SK-N-SH (cell line): ENCODE data around the gene FJX1. TPM values are rescaled to one million over a fixed set of nuclear protein-coding genes. Genes with fewer than 3 reads are reported as not detected.

ENCODE experiments used
- CTCF ChIA-PET: fragments of 300-600, 350-600 bp; formaldehyde crosslinking; extraction: SDS; loops from one replicate; lab custom pipeline; 2021; lab: Yijun Ruan, JAX
- POLR2A ChIA-PET: fragments of 350-600 bp; sonication (Branson Sonifier 250); formaldehyde crosslinking; extraction: SDS; loops from one replicate; lab custom pipeline; 2020; ENCODE audit warnings: antibody characterized with exemption, inconsistent platforms; lab: Yijun Ruan, JAX
- DNase-seq: peaks from one replicate; pipeline ENCODE4 v3.0.0; 2012
- H2AFZ ChIP-seq: fragments of 200-600 bp; sonication (generic); 2 replicates; pipeline ENCODE4 v1.8.1; 2016; ENCODE audit warnings: antibody characterized with exemption, mild to moderate bottlenecking, low read depth
- H3F3A ChIP-seq: fragments of 200-600 bp; sonication (generic); replicated peaks from 2 replicates; pipeline ENCODE3; 2016; ENCODE audit warnings: antibody characterized with exemption, mild to moderate bottlenecking; ENCODE audit not compliant: insufficient read depth
- H3K27ac ChIP-seq, 2 experiments: fragments of 200-500 bp in 1 of 2; fragments of 200-600 bp in 1 of 2; sonication (Bioruptor generic) in 1 of 2; sonication (generic), shearing (Covaris generic) in 1 of 2; 2 replicates each; pipeline versions ENCODE4 v1.5.1 to v1.6.1; 2014 to 2016; ENCODE audit warnings: low read depth in 2 of 2, inconsistent platforms in 1 of 2, low read length in 1 of 2, mild to moderate bottlenecking in 1 of 2, mixed read lengths in 1 of 2
- H3K27me3 ChIP-seq: fragments of 200-600 bp; sonication (generic), shearing (Covaris generic); 2 replicates; pipeline ENCODE4 v1.6.1; 2016; ENCODE audit warnings: mixed run types; ENCODE audit not compliant: insufficient read depth
- H3K36me3 ChIP-seq, 2 experiments: fragments of 200-500 bp in 1 of 2; fragments of 200-600 bp in 1 of 2; sonication (Bioruptor generic) in 1 of 2; sonication (generic) in 1 of 2; replicated peaks in 1 of 2; 2 replicates each; pipeline versions ENCODE3 to v1.5.1; 2014 to 2016; ENCODE audit warnings: low read length in 1 of 2, mild to moderate bottlenecking in 1 of 2; ENCODE audit not compliant: insufficient read depth in 2 of 2, control insufficient read depth in 1 of 2
- H3K4me1 ChIP-seq, 2 experiments: fragments of 200-500 bp in 1 of 2; fragments of 200-600 bp in 1 of 2; sonication (Bioruptor generic) in 1 of 2; sonication (generic), shearing (Covaris generic) in 1 of 2; 2 replicates each; pipeline versions ENCODE4 v1.5.1 to v1.6.1; 2014 to 2016; ENCODE audit warnings: low read depth in 1 of 2, low read length in 1 of 2, mixed run types in 1 of 2; ENCODE audit not compliant: insufficient read depth in 2 of 2, control insufficient read depth in 1 of 2
- H3K4me2 ChIP-seq: fragments of 200-600 bp; sonication (generic), shearing (Covaris generic); 2 replicates; pipeline ENCODE4 v1.6.1; 2017; ENCODE audit warnings: mixed run types
- H3K4me3 ChIP-seq, 2 experiments: fragments of 200-500 bp in 1 of 2; fragments of 200-600 bp in 1 of 2; sonication (Bioruptor generic) in 1 of 2; sonication (generic), shearing (Covaris generic) in 1 of 2; 2 replicates each; pipeline versions ENCODE4 v1.5.1 to v1.8.1; 2014 to 2016; ENCODE audit warnings: low read depth in 2 of 2, inconsistent platforms in 1 of 2, low read length in 1 of 2, mild to moderate bottlenecking in 1 of 2, mixed read lengths in 1 of 2, moderate library complexity in 1 of 2
- H3K79me2 ChIP-seq: fragments of 200-600 bp; sonication (generic); 2 replicates; pipeline ENCODE4 v1.8.1; 2017; ENCODE audit warnings: mild to moderate bottlenecking; ENCODE audit not compliant: insufficient read depth
- H3K9ac ChIP-seq: fragments of 200-600 bp; sonication (generic); 2 replicates; pipeline ENCODE4 v1.6.1; 2017; ENCODE audit warnings: mixed run types
- H3K9me2 ChIP-seq: fragments of 200-600 bp; sonication (generic); 2 replicates; pipeline ENCODE4 v1.6.1; 2017; ENCODE audit warnings: mixed run types
- H3K9me3 ChIP-seq: fragments of 200-600 bp; sonication (generic); 2 replicates; pipeline ENCODE4 v1.6.1; 2017; ENCODE audit warnings: mixed run types, mild to moderate bottlenecking, moderate library complexity
- H4K20me1 ChIP-seq: fragments of 200-600 bp; sonication (generic); 2 replicates; pipeline ENCODE4 v1.6.1; 2017; ENCODE audit warnings: mild to moderate bottlenecking, mixed run types; ENCODE audit not compliant: insufficient read depth
- CHD2 ChIP-seq: fragments of 150-350 bp; IDR thresholded peaks from 2 replicates; pipeline ENCODE4 v1.6.1; 2018; ENCODE audit warnings: low read length; ENCODE audit not compliant: partially characterized antibody
- EP300 ChIP-seq, 2 experiments: IDR thresholded peaks; 2 replicates each; pipeline versions ENCODE4 v1.4.0 to v1.6.1; 2012; ENCODE audit warnings: borderline replicate concordance in 1 of 2, low read depth in 1 of 2, low read length in 1 of 2
- EZH2phosphoT487 ChIP-seq: fragments of 200-600 bp; sonication (generic); IDR thresholded peaks from 2 replicates; pipeline ENCODE4 v1.6.1; 2017; ENCODE audit warnings: low read depth, mixed run types, mild to moderate bottlenecking, antibody characterized with exemption, moderate library complexity, borderline replicate concordance
- FOXJ3 ChIP-seq: sonication (generic); formaldehyde crosslinking; IDR thresholded peaks from 2 replicates; pipeline ENCODE4 v1.5.1; 2020; ENCODE audit warnings: mild to moderate bottlenecking, missing genetic modification reagents
- GATA2 ChIP-seq: sonication (generic); formaldehyde crosslinking; IDR thresholded peaks from 2 replicates; pipeline ENCODE4 v1.5.0; 2020; ENCODE audit warnings: mild to moderate bottlenecking, missing genetic modification reagents
- MXI1 ChIP-seq: IDR thresholded peaks from 2 replicates; pipeline ENCODE4 v1.6.1; 2012; ENCODE audit warnings: mild to moderate bottlenecking, low read depth, low read length, improper control_type of control experiment
- RAD21 ChIP-seq: IDR thresholded peaks from 2 replicates; pipeline ENCODE4 v1.6.1; 2012; ENCODE audit warnings: mild to moderate bottlenecking, low read length
- RCOR1 ChIP-seq: fragments of 150-350 bp; IDR thresholded peaks from 2 replicates; pipeline ENCODE4 v1.6.1; 2017; ENCODE audit warnings: antibody characterized with exemption, low read length
- RXRA ChIP-seq: IDR thresholded peaks from 2 replicates; pipeline ENCODE4 v1.4.0; 2012; ENCODE audit warnings: low read depth, mild to moderate bottlenecking, borderline replicate concordance
- SMC3 ChIP-seq: IDR thresholded peaks from 2 replicates; pipeline ENCODE4 v1.6.1; 2012; ENCODE audit warnings: low read depth, low read length, improper control_type of control experiment
- TAF1 ChIP-seq: IDR thresholded peaks from 2 replicates; pipeline ENCODE4 v1.6.1; 2012; ENCODE audit warnings: low read depth, mild to moderate bottlenecking, low read length, moderate library complexity, borderline replicate concordance
- YY1 ChIP-seq: IDR thresholded peaks from 2 replicates; pipeline ENCODE4 v1.4.0; 2012; ENCODE audit warnings: low read depth, mild to moderate bottlenecking
- whole genome bisulfite sequencing: methylation state at CpG from one replicate; pipeline ENCODE4 v1.1.6; 2017; ENCODE audit warnings: low lambda C conversion rate; 5-methylcytosine and 5-hydroxymethylcytosine counted together
- polyA plus RNA-seq, 3 experiments: library from polyadenylated mRNA; depleted of rRNA; stranded (reverse); fragments of >200 nt; gene quantifications; 2 replicates each; pipeline ENCODE4 v1.2.3, GENCODE V29; 2012
- TF ChIP-seq, protein P1 (sequence below): IDR thresholded peaks from 2 replicates; pipeline ENCODE4 v1.4.0; 2012; ENCODE audit warnings: low read depth
- TF ChIP-seq, protein P2 (sequence below): IDR thresholded peaks from 2 replicates; pipeline ENCODE4 v1.4.0; 2012; ENCODE audit warnings: low read depth, borderline replicate concordance
- TF ChIP-seq, protein P3 (sequence below): fragments of 150-350 bp; IDR thresholded peaks from 2 replicates; pipeline ENCODE4 v1.6.1; 2016; ENCODE audit warnings: mild to moderate bottlenecking, low read depth, low read length
- TF ChIP-seq, protein P4 (sequence below): IDR thresholded peaks from 2 replicates; pipeline ENCODE4 v1.6.1; 2012; ENCODE audit warnings: mild to moderate bottlenecking, low read depth, low read length, moderate library complexity
- TF ChIP-seq, protein P5 (sequence below): IDR thresholded peaks from 2 replicates; pipeline ENCODE4; 2012

FJX1 gene
- polyA plus RNA-seq, 1 of the 3 experiments (the other 2 are of a cell fraction): 34.5 TPM

DNA sequence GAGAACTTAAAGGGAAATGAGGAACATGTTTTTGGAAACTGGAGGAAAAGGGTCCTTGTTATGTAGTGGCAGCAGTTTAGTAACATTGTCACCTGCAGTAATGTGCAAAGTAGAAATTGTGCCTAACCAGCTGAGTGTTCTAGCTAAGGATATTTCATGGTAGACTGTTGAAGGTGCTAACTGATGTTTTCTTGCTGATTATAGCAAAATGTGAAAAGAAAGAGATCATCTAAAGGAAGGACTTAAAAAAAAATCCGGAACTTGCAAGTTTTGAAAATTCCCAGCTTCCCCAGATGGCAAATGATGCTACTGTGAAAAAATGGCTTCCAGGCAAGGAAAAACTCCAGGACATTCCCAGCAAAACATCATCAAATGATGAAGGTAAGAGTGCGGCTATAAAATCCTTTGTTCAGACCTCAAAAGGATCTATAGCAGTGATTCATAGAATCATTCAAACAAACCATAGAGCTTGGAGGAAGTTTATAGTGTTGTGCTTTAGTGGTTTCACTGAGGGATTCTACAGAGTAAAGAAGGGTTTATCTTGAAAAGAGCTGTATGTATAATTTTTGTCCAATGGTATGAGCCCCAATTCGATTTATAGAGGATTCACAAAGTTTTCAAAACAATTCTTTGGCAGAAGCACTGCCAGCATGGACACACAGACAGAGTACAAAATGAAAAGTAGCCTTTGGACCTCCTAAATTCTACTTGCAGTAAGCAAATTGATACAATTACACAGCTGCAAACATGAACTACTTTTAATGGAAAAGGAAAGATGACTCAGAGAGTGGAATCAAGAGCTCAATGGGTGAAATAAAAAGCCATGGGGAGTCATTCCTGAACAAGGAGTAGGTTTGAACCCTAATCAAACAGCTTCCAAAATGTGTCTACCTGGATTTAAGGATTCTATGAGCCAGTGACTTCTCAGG, 40.0 kb downstream of the FJX1 start:
- Histone ChIP-seq H3K4me1 (peaks cover 5 to 9% of the 10 kb centered on the region in 2 experiments; a peak in 2 of 4 replicates), H3K9me2 (no peaks in the 10 kb centered on the region), H3K27me3 (no peaks in the 10 kb centered on the region), H2AFZ (no peak overlapping the region), H3K4me3 (no peak overlapping the region), H3K36me3 (peaks cover 0 to under 1% of the 10 kb centered on the region in 2 experiments), H3F3A (peaks cover 5% of the 10 kb centered on the region), H3K79me2 (peaks cover 4% of the 10 kb centered on the region), H3K4me2 (no peak overlapping the region), H4K20me1 (no peaks in the 10 kb centered on the region), H3K27ac (no peak overlapping the region), H3K9ac (no peak overlapping the region), H3K9me3 (no peaks in the 10 kb centered on the region)
- no peak for DNase-seq
- 38% methylated on average over 3 of the region's 3 CpGs for WGBS
- TF ChIP-seq TAF1 (no peak), GATA2 (CRISPR knock-in tag) (no peak), CHD2 (no peak), EZH2phosphoT487 (no peak), RXRA (no peak), FOXJ3 (CRISPR knock-in tag) (no peak), SMC3 (no peak), RCOR1 (no peak), EP300 (IDR thresholded peaks at IDR 0.05; ENCODE audit: borderline replicate concordance in 1 of 2, low read depth in 1 of 2, low read length in 1 of 2) (no peak)
- TF ChIP-seq, protein P1, sequence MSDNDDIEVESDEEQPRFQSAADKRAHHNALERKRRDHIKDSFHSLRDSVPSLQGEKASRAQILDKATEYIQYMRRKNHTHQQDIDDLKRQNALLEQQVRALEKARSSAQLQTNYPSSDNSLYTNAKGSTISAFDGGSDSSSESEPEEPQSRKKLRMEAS: no peak
- TF ChIP-seq, protein P2, sequence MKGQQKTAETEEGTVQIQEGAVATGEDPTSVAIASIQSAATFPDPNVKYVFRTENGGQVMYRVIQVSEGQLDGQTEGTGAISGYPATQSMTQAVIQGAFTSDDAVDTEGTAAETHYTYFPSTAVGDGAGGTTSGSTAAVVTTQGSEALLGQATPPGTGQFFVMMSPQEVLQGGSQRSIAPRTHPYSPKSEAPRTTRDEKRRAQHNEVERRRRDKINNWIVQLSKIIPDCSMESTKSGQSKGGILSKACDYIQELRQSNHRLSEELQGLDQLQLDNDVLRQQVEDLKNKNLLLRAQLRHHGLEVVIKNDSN: no peak
- TF ChIP-seq, protein P3, sequence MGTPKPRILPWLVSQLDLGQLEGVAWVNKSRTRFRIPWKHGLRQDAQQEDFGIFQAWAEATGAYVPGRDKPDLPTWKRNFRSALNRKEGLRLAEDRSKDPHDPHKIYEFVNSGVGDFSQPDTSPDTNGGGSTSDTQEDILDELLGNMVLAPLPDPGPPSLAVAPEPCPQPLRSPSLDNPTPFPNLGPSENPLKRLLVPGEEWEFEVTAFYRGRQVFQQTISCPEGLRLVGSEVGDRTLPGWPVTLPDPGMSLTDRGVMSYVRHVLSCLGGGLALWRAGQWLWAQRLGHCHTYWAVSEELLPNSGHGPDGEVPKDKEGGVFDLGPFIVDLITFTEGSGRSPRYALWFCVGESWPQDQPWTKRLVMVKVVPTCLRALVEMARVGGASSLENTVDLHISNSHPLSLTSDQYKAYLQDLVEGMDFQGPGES: no peak
- CTCF ChIA-PET: interaction anchor here (0.5 to 0.6 kb wide), 2 partner anchors 121 to 122 kb away, joined by 3 read pairs; no protein-coding TSS in a partner anchor
- POLR2A ChIA-PET: no interaction called here

DNA sequence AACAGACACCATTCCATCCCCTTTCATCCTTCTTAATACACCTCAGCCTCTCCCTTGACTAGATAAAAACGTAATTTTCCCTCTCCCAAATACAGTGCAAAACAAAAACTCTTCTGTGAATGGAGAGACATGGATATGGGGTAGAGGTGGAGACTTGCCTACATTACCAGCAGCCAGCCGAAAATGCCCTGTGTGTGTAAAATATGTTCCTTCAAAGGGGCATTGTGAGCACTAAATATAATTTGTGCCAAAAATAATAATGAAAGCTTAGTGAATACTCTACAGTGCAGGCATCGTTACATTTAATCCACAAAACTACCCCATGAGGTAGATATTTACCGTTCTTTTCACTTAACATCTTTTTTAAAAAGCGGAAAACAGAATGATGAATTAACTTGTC, 43.3 kb downstream of the FJX1 start:
- no peaks in the 10 kb centered on the region for H3K9me2 ChIP-seq
- no peak overlapping the region for H3K27ac ChIP-seq
- peaks cover 36% of the 10 kb centered on the region for H3K79me2 ChIP-seq
- no peak overlapping the region for H3K9ac ChIP-seq
- 93% methylated on average over 5 of the region's 5 CpGs for WGBS
- H2AFZ ChIP-seq: peak overlapping the region; percentile 100; the same call in 1 of the 2 replicates
- DNase-seq: no peak
- ChIA-PET POLR2A (no interaction called here), CTCF (no interaction called here)
- peaks cover 5 to 14% of the 10 kb centered on the region in 2 experiments; a peak in 2 of 4 replicates for H3K4me1 ChIP-seq
- H3K36me3 ChIP-seq: peaks cover 3 to 26% of the 10 kb centered on the region in 2 experiments
- no peak overlapping the region for H3K4me3 ChIP-seq
- no peaks in the 10 kb centered on the region for H3K27me3 ChIP-seq
- H4K20me1 ChIP-seq: no peaks in the 10 kb centered on the region
- 0 out of 2 replicates have a peak, but pooled peaks cover 7% of the 10 kb centered on the region for H3K9me3 ChIP-seq
- H3K4me2 ChIP-seq: no peak overlapping the region; the same call in 1 of the 2 replicates
- peaks cover 12% of the 10 kb centered on the region for H3F3A ChIP-seq
- no peak for TF ChIP-seq EZH2phosphoT487
- TF ChIP-seq, protein P2: no peak
- TF ChIP-seq YY1: no peak
- TF ChIP-seq, protein P4, sequence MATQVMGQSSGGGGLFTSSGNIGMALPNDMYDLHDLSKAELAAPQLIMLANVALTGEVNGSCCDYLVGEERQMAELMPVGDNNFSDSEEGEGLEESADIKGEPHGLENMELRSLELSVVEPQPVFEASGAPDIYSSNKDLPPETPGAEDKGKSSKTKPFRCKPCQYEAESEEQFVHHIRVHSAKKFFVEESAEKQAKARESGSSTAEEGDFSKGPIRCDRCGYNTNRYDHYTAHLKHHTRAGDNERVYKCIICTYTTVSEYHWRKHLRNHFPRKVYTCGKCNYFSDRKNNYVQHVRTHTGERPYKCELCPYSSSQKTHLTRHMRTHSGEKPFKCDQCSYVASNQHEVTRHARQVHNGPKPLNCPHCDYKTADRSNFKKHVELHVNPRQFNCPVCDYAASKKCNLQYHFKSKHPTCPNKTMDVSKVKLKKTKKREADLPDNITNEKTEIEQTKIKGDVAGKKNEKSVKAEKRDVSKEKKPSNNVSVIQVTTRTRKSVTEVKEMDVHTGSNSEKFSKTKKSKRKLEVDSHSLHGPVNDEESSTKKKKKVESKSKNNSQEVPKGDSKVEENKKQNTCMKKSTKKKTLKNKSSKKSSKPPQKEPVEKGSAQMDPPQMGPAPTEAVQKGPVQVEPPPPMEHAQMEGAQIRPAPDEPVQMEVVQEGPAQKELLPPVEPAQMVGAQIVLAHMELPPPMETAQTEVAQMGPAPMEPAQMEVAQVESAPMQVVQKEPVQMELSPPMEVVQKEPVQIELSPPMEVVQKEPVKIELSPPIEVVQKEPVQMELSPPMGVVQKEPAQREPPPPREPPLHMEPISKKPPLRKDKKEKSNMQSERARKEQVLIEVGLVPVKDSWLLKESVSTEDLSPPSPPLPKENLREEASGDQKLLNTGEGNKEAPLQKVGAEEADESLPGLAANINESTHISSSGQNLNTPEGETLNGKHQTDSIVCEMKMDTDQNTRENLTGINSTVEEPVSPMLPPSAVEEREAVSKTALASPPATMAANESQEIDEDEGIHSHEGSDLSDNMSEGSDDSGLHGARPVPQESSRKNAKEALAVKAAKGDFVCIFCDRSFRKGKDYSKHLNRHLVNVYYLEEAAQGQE: no peak
- no peak for TF ChIP-seq RAD21
- TF ChIP-seq, protein P5, sequence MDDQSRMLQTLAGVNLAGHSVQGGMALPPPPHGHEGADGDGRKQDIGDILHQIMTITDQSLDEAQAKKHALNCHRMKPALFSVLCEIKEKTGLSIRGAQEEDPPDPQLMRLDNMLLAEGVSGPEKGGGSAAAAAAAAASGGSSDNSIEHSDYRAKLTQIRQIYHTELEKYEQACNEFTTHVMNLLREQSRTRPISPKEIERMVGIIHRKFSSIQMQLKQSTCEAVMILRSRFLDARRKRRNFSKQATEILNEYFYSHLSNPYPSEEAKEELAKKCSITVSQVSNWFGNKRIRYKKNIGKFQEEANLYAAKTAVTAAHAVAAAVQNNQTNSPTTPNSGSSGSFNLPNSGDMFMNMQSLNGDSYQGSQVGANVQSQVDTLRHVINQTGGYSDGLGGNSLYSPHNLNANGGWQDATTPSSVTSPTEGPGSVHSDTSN: no peak
- TF ChIP-seq MXI1: no peak
